KG1 (cell line): ENCODE results near the gene TFDP2.
"Not testable (repeated sequence)": the region's sequence is repeated elsewhere in the genome, so short reads cannot be mapped to it uniquely, and the experiment has no call there.

ENCODE experiments used
- DNase-seq: peaks from one replicate; lab custom pipeline; 2025; lab: John Stamatoyannopoulos, UW

TFDP2 gene

DNA sequence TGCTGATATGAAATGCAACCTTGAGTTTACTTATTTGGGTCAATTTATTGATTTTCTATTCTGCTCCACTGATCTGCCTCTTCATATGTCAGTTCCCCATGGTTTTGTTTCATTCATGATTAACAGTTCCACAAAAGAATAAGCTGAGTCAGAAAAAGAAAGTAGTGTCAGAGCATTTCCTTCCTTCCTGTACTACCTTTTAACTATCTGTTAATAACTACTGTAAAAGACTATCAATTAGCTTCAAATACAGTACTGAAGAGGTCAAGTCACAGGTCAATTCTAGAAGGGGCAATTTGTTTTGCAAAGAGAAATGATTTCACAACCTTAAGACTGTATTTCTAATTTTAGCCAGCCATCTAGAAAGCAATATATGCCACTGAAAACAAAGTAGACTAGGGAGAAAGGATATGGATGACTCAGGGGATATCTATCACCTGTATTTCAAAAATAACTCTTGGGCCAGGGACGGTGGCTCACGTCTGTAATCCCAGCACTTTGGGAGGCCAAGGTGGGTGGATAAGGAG lies 129.5 kb downstream of the TFDP2 start:
- no peak for DNase-seq

DNA sequence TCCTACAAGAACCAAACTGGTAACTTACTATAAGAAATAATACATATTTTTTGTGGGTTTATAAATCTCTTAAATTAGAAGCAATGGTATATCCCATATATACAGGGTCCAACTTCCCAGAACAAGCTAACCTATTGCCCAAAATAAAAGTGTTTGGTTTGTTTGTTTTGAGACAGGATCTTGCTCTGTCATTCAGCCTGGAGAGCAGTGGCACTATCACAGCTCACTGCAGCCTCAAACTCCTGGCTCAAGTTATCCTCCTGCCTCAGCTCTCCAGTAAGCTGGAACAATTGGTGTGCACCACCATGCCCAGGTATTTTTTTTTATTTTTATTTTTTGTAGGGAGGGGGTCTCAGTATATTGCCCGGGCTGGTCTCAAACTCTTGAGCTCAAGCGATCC lies 135.4 kb downstream of the TFDP2 start:
- DNase-seq = no peak

DNA sequence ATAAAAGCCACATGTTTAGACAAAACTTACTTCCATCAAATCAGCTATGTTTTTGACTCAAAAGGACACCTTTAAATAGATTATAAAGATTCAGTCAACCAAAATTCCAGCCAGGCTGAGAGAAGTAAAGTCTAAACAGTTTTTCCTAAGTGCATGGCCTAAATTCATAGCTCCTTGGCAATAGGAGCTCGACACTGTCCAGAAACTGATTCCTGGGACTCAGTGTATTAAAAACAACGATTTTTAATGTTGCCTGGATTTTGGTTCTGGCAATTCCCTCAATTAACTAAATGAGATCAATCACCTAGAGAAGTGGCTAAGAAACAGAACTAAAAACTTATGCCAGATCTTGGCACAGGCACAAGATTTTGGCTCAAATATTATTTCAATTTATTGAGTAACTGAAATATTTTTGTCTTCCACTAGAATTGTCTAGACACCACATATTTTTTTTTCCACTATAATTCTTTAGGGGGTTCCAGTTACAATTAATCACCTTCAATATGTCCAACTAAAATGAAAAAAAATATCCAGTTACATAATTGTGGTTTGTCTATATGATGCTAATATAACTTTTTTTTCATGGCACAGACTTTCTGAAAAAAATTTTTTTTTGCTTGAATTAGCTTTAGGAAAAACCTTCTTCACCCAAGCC lies 135.9 kb downstream of the TFDP2 start:
- DNase-seq = no peak

DNA sequence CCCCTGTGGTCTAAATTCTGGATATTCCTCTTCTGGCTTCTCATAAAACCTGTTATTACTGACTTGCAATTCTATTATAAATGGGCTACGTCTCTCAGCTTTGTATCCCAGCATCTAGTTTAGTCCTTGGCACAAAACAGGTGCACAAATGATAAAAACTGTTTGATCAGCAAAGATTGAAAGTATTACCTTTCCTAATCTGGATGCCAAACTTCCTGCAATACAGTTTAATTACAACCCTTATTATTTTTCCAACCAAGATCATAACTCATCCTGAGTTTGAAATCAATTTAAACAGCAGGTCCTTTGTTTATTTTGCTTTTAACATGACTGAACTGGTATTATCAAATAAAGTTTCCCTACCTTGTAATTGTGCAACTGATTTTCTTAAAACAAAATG lies 140.3 kb downstream of the TFDP2 start:
- no peak for DNase-seq

DNA sequence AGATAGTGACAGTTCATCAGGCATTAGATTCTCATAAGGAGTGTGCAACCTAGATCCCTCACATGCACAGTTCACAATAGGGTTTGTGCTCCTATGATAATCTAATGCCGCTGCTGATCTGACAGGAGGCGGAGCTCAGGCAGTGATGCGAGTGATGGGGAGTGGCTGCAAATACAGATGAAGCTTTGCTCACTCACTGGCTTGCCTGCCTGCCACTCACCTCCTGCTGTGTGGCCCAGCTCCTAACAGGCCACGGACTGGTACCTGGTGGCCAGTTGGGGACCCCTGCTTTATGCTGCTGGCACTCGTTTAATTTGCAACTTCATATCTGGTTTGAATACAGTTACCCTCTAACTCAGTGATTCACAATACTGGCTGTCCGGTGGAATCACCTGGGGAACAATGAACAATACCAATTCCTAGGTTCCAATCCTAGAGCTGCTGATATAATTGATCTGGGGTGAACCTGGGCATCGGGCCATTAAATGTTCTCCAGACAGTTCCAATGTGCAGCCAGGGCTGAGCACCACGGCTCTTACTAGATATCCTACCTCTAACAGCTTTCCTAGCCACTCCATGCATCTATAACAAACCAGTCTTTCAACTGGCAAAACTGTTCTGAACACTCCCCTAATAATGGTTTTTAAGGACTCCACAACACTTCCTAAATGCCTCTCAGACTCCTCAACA lies 141.5 kb downstream of the TFDP2 start:
- DNase-seq = no peak

DNA sequence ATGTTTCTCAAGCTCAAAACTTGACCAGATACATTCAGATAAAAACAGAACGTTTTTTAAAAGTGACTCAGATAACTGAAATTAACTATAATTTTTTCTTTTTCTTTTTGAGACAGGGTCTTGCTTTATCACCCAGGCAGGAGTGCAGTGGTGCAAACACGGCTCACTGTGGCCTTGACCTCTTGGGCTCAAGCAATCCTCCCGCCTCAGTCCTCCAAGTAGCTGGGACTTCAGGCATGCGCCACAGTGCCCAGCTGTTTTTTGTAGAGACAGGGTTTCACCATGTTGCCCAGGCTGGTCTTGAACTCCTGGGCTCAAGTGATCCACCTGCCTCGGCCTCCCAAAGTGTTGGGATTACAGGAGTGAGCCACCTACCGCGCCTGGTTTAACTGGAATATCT lies 144.4 kb downstream of the TFDP2 start:
- DNase-seq = not testable (repeated sequence)

DNA sequence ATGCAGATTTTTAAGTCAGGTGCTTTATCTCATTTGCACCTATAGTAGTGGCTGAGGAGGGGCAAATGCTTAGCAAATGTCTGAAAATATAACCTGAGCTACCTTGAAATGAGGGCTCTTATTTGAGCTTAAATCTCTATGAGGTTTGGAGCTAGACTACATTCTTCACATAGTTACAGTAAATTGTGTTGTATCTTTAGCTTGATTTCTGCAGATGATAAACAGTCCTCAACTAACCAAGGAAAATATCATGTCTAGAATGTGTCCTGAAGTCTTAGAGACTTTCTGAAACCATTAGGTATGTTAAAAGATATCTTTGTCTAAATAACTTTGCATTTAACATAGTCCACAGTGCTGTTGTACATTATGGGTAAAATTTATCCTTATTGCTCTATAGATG lies 145.3 kb downstream of the TFDP2 start:
- DNase-seq = no peak

DNA sequence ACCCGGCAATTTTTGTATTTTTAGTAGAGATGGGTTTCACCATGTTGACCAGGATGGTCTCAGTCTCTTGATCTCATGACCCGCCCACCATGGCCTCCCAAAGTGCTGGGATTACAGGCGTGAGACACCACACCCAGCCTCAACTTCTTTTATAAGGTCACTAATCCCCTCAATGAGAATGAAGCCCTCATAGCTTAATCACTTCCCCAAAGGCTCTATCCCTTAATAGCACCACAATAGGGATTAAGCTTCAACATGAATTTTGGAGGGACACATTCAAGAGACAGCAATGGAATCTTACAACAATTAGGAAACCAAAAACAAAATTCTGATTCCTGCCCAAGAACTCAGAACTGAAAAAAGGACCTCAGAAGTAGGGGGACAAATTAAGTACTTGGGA lies 146.1 kb downstream of the TFDP2 start:
- no peak for DNase-seq

DNA sequence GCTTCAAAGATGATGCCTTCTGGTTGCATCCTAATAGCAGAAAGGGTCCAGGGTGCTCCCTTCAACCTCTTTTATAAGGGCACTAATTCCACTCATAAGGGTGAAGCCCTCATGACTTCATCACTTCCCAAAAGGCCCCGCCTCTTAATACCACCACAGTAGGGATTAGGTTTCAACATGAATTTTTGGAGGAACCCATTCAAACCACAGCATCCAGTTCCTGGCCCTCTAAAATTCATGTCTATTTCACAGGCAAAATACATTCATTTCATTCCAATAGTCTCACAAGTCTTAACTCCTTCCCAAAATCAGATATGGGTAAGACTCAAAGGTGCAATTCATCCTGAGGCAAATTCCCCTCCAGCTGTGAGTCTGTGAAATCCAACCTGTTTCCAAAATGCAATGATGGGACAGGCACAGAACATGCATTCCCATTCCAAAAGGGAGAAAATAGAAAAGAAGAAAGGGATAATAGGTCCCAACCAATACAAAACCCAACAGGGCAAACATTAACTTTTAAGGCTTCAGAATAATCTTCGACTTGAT lies 148.9 kb downstream of the TFDP2 start:
- DNase-seq = no peak

DNA sequence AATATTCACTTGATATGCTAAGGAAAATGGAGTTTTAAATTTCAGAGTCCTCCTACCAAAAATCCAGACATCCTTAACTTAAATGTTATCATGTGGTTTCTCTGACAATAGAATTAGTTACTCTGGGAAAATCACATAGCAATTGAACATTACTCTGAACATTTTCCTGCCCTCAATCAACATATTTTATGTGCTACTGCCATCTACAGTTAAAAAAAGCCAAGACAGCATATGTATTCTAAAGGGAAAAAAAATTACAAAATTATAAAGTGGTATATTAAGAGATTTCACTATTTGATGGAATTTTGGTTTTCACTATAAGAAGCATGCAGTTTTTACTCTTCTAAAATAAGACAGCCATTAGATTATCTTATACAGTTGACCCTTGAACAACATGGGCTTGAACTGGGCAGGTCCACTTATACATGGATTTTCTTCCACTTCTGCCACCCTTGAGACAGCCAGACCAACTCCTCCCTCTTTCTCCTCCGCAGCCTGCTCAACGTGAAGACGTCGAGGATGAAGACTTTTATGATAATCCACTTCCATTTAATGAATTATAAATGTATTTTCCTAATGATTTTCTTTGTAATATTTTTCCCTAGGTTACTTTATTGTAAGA lies 150.6 kb downstream of the TFDP2 start:
- no peak for DNase-seq

DNA sequence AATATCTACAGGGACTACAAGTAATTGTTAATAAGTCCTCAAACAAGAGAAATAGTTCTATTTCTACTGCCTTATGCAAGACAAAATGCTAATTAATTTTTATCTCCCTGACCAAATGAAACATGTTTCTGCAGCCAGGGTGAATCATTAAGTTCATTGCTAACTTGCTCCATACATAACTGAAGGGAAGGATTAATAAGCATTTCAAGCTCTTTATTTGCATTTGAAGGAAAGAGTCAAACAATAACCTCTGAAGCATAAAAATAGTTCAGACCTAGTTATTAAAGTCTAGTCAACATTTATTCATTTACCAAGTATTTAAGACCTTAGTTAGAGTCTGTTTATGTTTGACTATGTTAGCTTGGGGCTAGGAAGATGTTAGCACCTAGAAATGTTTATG lies 152.9 kb downstream of the TFDP2 start:
- DNase-seq = no peak

DNA sequence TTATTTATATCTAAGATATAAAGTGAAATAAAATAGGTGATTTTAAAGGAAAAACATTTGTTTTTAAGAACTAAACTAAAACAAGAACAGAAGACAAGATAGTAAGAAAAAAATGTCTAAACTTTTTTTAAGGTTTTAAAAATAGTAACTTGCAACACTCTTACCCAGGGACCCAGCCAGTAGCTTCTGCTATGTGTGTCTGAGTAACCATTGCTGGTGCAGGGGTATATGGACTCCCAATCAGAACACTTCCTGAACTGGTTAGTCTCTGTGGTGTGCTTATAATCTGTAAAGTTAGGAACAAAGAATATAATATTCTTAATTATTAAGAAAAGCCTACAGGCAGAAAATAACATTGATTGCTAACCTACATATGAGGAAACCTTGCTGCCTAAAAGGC lies 154.5 kb downstream of the TFDP2 start:
- DNase-seq = no peak

DNA sequence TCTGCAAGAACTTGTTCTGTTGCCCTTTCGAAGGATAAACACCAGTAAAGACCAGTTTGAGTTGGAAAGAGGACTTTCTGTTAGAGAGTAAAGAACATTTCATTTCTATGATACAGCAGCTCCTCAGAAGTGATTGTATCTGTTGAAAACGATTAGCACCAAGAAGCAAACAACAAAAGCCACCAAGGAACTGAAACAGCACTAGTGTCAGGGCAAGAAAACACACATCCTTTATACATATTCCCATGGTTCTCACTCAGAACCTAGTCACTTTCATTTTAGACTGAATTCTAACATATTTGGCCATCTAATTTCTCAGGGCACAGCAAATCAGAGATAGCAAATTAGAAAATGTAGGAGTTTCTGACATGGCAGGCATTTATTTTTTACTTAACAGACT lies 156.8 kb downstream of the TFDP2 start:
- DNase-seq = no peak

DNA sequence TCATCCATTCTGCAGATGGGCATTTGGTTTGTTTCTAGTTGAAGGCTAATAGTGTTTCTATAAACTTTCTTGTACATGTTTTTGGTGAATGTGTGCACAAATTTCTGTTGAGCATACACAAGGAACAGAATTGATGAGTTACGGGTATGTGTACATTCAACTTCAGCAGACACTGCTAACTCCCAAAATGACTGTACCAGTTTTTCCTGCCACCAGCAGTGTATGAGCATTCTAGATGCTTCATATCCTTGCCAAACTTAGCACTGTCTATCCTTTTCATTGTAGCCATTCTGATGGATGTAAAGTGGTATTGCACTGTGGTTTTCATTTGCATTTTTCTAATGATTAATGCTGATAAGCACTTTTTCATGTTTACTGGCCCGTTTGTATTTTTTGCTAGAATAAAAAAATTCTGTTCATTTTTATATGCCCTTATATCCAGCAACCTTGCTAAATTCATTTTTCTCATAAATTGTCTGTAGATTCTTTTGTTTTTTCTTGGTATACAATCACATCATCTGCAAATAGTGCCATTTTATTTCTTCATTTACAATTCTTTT lies 162.7 kb downstream of the TFDP2 start:
- DNase-seq = no peak

DNA sequence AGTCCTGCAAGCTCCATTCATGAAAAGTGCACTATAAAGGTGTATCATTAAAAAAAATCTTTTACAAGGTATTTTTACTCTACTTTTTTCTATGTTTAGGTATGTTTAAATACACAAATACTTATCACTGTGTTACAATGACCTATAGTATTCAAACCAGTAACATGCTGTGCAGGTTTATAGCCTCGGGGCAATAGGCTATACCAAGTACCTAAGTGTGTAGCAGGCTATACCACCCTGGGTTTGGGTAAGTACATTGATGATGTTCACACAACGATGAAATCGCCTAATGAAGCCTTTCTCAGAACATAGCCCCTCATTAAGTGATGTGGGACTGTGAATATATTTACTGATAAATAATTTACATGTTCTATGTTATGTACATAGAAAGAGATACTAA lies 168.3 kb downstream of the TFDP2 start:
- no peak for DNase-seq

DNA sequence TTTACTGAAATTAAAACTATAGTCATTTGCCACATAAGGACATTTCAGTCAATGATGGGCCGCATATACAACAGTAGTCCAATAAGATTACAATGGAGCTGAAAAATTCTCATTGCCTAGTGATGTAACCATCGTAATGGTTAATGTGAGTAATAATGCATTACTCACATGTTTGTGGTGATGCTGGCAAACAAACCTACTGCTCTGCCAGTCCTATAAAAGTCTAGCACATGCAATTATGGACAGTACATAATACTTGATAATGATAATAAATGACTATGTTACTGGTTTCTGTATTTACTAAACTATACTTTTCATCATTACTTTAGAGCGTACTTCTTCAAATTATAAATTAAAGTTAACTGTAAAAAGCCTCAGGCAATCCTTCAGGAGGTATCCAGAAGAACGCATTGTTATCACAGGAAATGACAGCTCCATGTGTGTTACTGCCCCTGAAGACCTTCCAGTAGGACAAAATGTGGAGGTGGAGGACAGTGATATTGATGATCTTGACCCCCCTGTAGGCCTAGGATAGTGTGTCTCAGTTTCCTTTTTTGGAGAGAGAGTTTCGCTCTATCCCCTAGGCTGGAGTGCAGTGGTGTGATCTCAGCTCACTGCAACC lies 170.2 kb downstream of the TFDP2 start:
- no peak for DNase-seq

DNA sequence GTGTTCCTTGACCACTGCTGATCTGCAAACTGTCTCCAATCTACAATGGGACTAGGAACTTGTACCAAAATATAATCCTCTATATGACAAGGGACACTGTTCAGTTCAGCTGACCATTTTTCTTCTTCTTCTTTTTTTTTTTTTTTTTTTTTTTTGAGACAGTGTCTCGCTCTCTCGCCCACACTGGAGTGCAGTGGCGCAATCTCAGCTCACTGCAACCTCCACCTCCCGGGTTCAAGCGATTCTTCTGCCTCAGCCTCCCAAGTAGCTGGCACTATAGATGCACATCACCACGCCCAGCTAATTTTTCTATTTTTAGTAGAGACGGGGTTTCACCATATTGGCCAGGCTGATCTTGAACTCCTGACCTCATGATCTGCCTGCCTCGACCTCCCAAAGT lies 174.6 kb downstream of the TFDP2 start:
- DNase-seq = not testable (repeated sequence)

DNA sequence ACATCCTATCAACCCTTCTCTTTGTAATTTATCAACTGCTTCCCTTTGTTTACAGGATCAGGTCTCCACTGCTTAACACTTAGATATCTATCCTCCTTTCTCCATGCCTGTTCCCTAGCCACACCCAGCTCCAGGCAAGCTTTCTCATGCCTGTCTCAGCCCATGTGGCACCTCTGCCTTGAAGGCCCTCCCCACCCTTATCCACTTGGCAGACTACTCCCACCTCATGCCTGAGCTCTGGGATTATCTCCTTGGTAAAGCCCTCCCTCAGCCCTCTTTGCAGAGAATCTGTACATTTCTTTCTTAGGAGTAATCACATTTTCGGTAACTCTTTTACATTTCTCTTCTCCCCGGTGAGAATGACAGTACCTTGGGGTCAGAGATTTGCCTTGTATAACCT lies 176.9 kb downstream of the TFDP2 start:
- no peak for DNase-seq

DNA sequence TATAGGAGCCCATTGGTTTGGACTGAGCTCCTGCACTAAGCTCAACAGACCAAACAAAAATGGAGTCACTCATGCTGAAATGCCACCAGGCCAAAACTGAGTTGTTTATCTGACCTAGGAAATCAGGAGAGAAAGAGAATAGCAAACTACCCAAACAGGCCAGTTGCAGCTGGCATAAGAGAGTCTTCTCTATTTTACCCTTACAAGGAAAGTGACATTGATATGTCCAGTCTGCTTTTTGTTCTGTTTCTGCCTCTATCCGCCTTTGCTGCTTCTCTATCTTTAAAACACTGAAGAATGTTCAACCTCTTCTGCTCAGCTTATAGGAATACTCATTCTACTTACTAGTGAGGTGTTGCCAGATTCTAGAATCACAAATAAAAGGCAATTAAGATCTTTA lies 177.8 kb downstream of the TFDP2 start:
- no peak for DNase-seq

DNA sequence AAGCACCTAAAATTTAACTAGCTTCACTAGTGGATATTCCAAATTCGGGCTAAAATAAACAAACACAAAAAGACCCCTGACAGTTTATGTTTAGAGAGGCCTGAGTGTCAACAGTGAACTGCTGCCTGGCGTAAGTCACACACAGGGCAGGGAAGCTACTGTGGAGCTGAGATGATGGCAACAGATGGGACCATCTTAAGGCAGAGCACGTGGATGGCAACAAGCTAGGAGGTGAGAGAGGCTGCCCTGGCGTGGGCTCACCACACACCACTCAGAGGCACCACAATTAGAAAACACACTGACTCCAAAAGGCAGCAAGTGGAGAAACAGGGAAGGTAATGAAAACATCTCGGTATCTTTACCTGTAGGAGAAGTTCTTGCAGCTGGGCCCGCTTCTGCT lies 179.6 kb downstream of the TFDP2 start:
- no peak for DNase-seq

DNA sequence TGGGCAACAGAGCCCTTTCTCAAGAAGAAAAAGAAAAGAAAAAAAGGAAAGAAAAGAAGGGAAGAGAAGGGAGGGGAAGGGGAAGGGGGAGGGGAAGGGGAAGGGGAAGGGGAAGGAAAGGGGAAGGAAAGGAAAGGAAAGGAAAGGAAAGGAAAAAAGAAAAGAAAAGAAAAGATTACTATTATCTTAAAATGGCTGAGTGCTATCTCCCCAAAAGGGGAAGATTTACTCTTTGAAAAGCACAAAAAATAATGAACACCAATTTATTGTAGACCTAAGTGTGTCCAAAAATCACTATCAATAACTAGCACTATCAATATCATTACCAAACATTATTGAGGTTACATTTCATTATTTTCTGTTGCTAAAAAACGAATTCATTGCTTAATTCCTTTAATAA lies 183.9 kb downstream of the TFDP2 start:
- DNase-seq = no peak

DNA sequence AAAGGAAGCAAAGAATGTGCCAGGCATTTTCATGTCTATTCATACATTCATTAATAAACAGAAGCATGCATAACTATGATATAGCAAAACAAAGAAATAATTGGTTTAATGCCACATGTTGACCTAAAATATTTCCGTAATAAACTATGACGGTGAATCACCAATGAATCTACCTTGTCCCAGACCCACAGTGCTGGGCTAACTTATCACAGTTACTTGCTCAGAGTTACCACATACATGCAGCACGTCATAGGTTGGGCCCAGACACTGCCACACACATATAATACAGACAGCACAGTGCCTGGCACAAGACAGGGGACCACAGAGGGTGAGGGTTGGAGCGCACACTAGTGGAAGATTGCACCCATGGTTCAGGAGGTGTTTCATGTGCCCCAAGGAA lies 186.0 kb downstream of the TFDP2 start:
- no peak for DNase-seq
